ENCODE data around the gene CBX5. TPM values are rescaled to one million over a fixed set of nuclear protein-coding genes. Genes with fewer than 3 reads are reported as not detected.

Gene CBX5
- total and polyA plus RNA-seq, 2 of the 8 experiments (the other 6 are each of a cell fraction or from before 2014, with no cell fraction given): 62.4 to 231 TPM

DNA sequence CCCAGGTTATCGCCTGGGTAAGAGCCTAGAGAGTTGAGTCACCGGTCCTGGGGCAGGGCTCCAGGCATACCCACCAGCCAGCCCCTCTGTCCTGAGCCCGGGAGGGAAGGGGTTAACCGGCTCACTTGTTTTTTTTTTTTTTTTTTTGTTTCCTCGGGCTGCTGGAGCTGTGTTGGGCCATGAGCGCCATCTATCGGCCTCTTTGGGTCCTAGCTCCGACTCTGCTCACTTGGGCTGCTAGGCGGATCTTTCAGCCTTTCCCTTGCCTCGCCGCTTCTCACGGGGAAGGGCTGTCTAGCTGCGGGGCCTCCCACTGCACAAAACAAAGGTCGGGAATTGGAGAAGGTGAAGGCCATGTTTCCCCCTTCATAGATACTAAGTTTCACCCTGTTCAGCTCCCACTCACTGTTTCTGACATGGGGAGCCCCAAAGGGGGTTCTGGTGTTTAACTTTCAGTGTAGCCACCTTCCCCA lies 88.3 kb downstream of the CBX5 start (continued):
- TF ChIP-seq KDM1A (IDR thresholded peaks at IDR 0.05; ENCODE audit: borderline replicate concordance, low read length) (no peak), RXRA (IDR thresholded peaks at IDR 0.05; ENCODE audit: insufficient read depth, low read depth, low read length) (0 out of 2 replicates have a peak, but pooled peaks have one; percentile 21), EGR1 (IDR thresholded peaks at IDR 0.05; ENCODE audit: borderline replicate concordance, low read depth, low read length) (no peak), BRCA1 (IDR thresholded peaks at IDR 0.05; ENCODE audit: low read depth, low read length) (no peak), SUZ12 (IDR thresholded peaks at IDR 0.05; ENCODE audit: low read length) (no peak), PHF8 (conservative IDR thresholded peaks at IDR 0.05; ENCODE audit: low read depth, low read length) (no peak)
- TF ChIP-seq, protein P1, sequence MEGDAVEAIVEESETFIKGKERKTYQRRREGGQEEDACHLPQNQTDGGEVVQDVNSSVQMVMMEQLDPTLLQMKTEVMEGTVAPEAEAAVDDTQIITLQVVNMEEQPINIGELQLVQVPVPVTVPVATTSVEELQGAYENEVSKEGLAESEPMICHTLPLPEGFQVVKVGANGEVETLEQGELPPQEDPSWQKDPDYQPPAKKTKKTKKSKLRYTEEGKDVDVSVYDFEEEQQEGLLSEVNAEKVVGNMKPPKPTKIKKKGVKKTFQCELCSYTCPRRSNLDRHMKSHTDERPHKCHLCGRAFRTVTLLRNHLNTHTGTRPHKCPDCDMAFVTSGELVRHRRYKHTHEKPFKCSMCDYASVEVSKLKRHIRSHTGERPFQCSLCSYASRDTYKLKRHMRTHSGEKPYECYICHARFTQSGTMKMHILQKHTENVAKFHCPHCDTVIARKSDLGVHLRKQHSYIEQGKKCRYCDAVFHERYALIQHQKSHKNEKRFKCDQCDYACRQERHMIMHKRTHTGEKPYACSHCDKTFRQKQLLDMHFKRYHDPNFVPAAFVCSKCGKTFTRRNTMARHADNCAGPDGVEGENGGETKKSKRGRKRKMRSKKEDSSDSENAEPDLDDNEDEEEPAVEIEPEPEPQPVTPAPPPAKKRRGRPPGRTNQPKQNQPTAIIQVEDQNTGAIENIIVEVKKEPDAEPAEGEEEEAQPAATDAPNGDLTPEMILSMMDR (IDR thresholded peaks at IDR 0.05; ENCODE audit: control extremely low read depth in 1 of 3, insufficient read depth in 1 of 3, low read depth in 1 of 3, low read length in 3 of 3): peak; percentile 73 to 93 (median 86)
